ENCODE results near the gene PDZRN3. TPM values are rescaled to one million over a fixed set of nuclear protein-coding genes. Genes with fewer than 3 reads are reported as not detected.

Gene PDZRN3
- total and polyA plus RNA-seq, 2 donors (not counting 1 experiment from before 2014, with no cell fraction given): 14.6 to 56.3 TPM

DNA sequence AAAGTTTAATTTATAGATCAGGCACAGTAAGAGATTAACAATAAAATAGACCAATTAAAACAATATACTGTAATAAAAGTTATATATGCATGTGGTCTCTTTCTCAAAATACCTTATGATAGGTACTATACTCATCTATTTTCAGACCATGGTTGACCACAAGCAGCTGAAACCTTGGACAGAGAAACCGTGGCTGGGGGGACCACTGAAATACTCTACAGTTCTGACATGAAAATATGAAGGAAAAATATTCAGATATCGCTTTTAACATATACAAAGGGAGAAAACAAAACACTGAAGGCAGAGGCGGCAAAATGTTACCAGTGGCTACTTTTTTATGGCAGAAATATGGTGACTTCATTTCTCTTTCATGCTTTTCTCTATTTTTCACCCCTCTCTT, 114.0 kb downstream of the PDZRN3 start:
- no peak for DNase-seq (ENCODE audit: low read depth in 2 of 2)
- Histone ChIP-seq H3K4me3 (replicated peaks in 1 of 4; ENCODE audit: control extremely low read depth in 1 of 4, insufficient read depth in 1 of 4, low read depth in 3 of 4, low read length in 4 of 4) (no peak overlapping the region), H3K27ac (ENCODE audit: insufficient read depth, low read length) (no peak overlapping the region), H3K79me2 (ENCODE audit: control insufficient read depth, insufficient read depth, low read length) (peaks cover 10% of the 10 kb centered on the region), H3K27me3 (ENCODE audit: control insufficient read depth, insufficient read depth, low read length) (no peaks in the 10 kb centered on the region), H3K4me2 (ENCODE audit: extremely low read depth, insufficient read depth, low read length) (no peak overlapping the region), H4K20me1 (ENCODE audit: control insufficient read depth, extremely low read depth, insufficient read depth, low read length) (no peaks in the 10 kb centered on the region), H3K36me3 (ENCODE audit: control insufficient read depth, insufficient read depth, low read length) (no peaks in the 10 kb centered on the region), H3K9ac (ENCODE audit: insufficient read depth, low read length) (no peak overlapping the region), H3K4me1 (ENCODE audit: control insufficient read depth, extremely low read depth, insufficient read depth, low read length) (peaks cover 20% of the 10 kb centered on the region), H3K9me3 (ENCODE audit: control insufficient read depth, insufficient read depth, low read depth, low read length) (no peaks in the 10 kb centered on the region), H2AFZ (ENCODE audit: low read length) (no peak overlapping the region)
- TF ChIP-seq, protein P1, sequence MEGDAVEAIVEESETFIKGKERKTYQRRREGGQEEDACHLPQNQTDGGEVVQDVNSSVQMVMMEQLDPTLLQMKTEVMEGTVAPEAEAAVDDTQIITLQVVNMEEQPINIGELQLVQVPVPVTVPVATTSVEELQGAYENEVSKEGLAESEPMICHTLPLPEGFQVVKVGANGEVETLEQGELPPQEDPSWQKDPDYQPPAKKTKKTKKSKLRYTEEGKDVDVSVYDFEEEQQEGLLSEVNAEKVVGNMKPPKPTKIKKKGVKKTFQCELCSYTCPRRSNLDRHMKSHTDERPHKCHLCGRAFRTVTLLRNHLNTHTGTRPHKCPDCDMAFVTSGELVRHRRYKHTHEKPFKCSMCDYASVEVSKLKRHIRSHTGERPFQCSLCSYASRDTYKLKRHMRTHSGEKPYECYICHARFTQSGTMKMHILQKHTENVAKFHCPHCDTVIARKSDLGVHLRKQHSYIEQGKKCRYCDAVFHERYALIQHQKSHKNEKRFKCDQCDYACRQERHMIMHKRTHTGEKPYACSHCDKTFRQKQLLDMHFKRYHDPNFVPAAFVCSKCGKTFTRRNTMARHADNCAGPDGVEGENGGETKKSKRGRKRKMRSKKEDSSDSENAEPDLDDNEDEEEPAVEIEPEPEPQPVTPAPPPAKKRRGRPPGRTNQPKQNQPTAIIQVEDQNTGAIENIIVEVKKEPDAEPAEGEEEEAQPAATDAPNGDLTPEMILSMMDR (conservative IDR thresholded peaks at IDR 0.05 in 1 of 2, IDR thresholded peaks at IDR 0.05 in 1 of 2; ENCODE audit: low read depth in 1 of 2, low read length in 2 of 2): no peak
- TF ChIP-seq EZH2 (IDR thresholded peaks at IDR 0.05; ENCODE audit: low read length, missing control alignments): no peak

DNA sequence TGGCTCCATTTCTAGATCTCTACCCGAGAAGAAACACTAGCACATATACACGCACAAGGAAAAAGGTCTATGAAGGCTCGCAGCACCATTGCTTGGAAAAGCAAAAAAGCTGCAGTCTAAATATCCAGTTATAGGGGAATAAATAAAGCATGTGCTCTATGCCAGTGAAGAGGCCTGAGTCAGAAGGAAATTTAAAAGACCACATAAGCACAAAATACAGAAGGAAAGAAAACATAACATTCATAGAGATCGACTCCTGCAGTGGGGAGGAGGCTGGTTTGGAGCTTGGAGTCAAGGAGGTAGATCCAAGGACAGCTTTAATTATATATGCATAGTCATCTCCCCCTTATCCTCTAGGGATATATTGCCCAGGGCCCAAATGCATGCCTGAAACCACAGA, 114.4 kb downstream of the PDZRN3 start:
- TF ChIP-seq, protein P1 (conservative IDR thresholded peaks at IDR 0.05 in 1 of 2, IDR thresholded peaks at IDR 0.05 in 1 of 2; ENCODE audit: low read depth in 1 of 2, low read length in 2 of 2): no peak
- TF ChIP-seq EZH2 (IDR thresholded peaks at IDR 0.05; ENCODE audit: low read length, missing control alignments): no peak
- no peak for DNase-seq (ENCODE audit: low read depth in 2 of 2)
- H3K9ac ChIP-seq (ENCODE audit: insufficient read depth, low read length): no peak overlapping the region
- peaks cover 10% of the 10 kb centered on the region for H3K79me2 ChIP-seq (ENCODE audit: control insufficient read depth, insufficient read depth, low read length)
- peaks cover 20% of the 10 kb centered on the region for H3K4me1 ChIP-seq (ENCODE audit: control insufficient read depth, extremely low read depth, insufficient read depth, low read length)
- no peaks in the 10 kb centered on the region for H3K36me3 ChIP-seq (ENCODE audit: control insufficient read depth, insufficient read depth, low read length)
- no peak overlapping the region for H2AFZ ChIP-seq (ENCODE audit: low read length)
- peak overlapping the region; percentile 33 for H3K27ac ChIP-seq (ENCODE audit: insufficient read depth, low read length)
- no peaks in the 10 kb centered on the region for H3K27me3 ChIP-seq (ENCODE audit: control insufficient read depth, insufficient read depth, low read length)
- no peaks in the 10 kb centered on the region for H3K9me3 ChIP-seq (ENCODE audit: control insufficient read depth, insufficient read depth, low read depth, low read length)
- H3K4me2 ChIP-seq (ENCODE audit: extremely low read depth, insufficient read depth, low read length): peak overlapping the region; percentile 72
- H4K20me1 ChIP-seq (ENCODE audit: control insufficient read depth, extremely low read depth, insufficient read depth, low read length): no peaks in the 10 kb centered on the region
- H3K4me3 ChIP-seq (replicated peaks in 1 of 4; ENCODE audit: control extremely low read depth in 1 of 4, insufficient read depth in 1 of 4, low read depth in 3 of 4, low read length in 4 of 4): no peak overlapping the region

DNA sequence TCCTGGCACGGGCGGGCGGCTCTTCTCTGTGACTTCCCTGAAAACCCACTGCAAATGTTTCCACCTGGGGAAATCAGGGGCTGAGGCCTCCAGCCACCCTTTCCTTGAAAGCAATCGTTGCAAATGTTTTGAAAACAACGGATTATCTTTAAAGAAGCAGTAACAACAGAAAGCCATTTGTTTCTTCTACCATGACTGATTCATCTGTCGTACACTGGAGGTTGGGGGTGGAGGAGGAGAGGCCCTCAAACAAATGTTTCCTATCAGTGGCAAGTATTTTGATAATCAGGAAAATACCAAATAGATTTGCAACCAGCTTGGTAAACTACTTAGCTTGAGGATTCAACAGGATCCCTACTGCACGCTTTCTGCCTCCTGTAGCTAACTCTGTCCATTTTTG, 114.9 kb downstream of the PDZRN3 start:
- H3K9ac ChIP-seq (ENCODE audit: insufficient read depth, low read length): no peak overlapping the region
- TF ChIP-seq, protein P1 (conservative IDR thresholded peaks at IDR 0.05 in 1 of 2, IDR thresholded peaks at IDR 0.05 in 1 of 2; ENCODE audit: low read depth in 1 of 2, low read length in 2 of 2): no peak
- no peak for TF ChIP-seq EZH2 (IDR thresholded peaks at IDR 0.05; ENCODE audit: low read length, missing control alignments)
- H3K27ac ChIP-seq (ENCODE audit: insufficient read depth, low read length): peak overlapping the region; percentile 33
- peaks cover 10% of the 10 kb centered on the region for H3K79me2 ChIP-seq (ENCODE audit: control insufficient read depth, insufficient read depth, low read length)
- DNase-seq (ENCODE audit: low read depth in 2 of 2): peak in 1 of 2 donors; percentile 50
- peaks cover 20% of the 10 kb centered on the region for H3K4me1 ChIP-seq (ENCODE audit: control insufficient read depth, extremely low read depth, insufficient read depth, low read length)
- H4K20me1 ChIP-seq (ENCODE audit: control insufficient read depth, extremely low read depth, insufficient read depth, low read length): no peaks in the 10 kb centered on the region
- peak overlapping the region; percentile 72 for H3K4me2 ChIP-seq (ENCODE audit: extremely low read depth, insufficient read depth, low read length)
- H3K36me3 ChIP-seq (ENCODE audit: control insufficient read depth, insufficient read depth, low read length): no peaks in the 10 kb centered on the region
- H3K4me3 ChIP-seq (replicated peaks in 1 of 4; ENCODE audit: control extremely low read depth in 1 of 4, insufficient read depth in 1 of 4, low read depth in 3 of 4, low read length in 4 of 4): peak overlapping the region in 2 of 4 experiments; percentile 1 to 3
- peak overlapping the region; percentile 42 for H2AFZ ChIP-seq (ENCODE audit: low read length)
- H3K9me3 ChIP-seq (ENCODE audit: control insufficient read depth, insufficient read depth, low read depth, low read length): no peaks in the 10 kb centered on the region
- no peaks in the 10 kb centered on the region for H3K27me3 ChIP-seq (ENCODE audit: control insufficient read depth, insufficient read depth, low read length)

All from fibroblast of lung (primary cell).